HepG2 (cell line): ENCODE data around the gene EMP2.

Experiments
- EZH2 ChIP-seq: conservative IDR thresholded peaks from 2 replicates; pipeline ENCODE4 v1.6.1; 2012; ENCODE audit warnings: mild to moderate bottlenecking, low read depth, low read length, moderate library complexity
- HMGXB3 ChIP-seq: sonication (generic); formaldehyde crosslinking; IDR thresholded peaks from 2 replicates; pipeline ENCODE4 v1.4.0; 2020; ENCODE audit warnings: missing genetic modification reagents, borderline replicate concordance
- KLF13 ChIP-seq: sonication (generic); formaldehyde crosslinking; IDR thresholded peaks from 2 replicates; pipeline ENCODE4 v1.4.0; 2020; ENCODE audit warnings: mild to moderate bottlenecking, missing genetic modification reagents
- NFIC ChIP-seq: IDR thresholded peaks from 2 replicates; pipeline ENCODE4 v1.6.1; 2012; ENCODE audit warnings: mild to moderate bottlenecking, low read length, inconsistent platforms
- POLR2A ChIP-seq, 2 experiments: IDR thresholded peaks; 2 replicates each; pipeline ENCODE4 v1.6.1; 2011; ENCODE audit warnings: low read depth in 2 of 2, low read length in 2 of 2, mild to moderate bottlenecking in 1 of 2, moderate library complexity in 1 of 2; ENCODE audit not compliant: insufficient read depth in 1 of 2
- RFX5 ChIP-seq: IDR thresholded peaks from 2 replicates; pipeline ENCODE4 v1.6.1; 2011; ENCODE audit warnings: low read depth, low read length, improper control_type of control experiment
- SP1 ChIP-seq, 2 experiments: fragments of 450-650 bp in 1 of 2; sonication (generic) in 1 of 2; formaldehyde crosslinking in 1 of 2; IDR thresholded peaks; 2 replicates each; pipeline versions ENCODE4 v1.4.0 to v1.6.1; 2016 to 2020; ENCODE audit warnings: missing genetic modification reagents in 1 of 2
- ZNF232 ChIP-seq: sonication (generic); formaldehyde crosslinking; IDR thresholded peaks from 2 replicates; pipeline ENCODE4 v1.4.0; 2020; ENCODE audit warnings: missing genetic modification reagents, borderline replicate concordance
- ZSCAN29 ChIP-seq: sonication (generic); formaldehyde crosslinking; conservative IDR thresholded peaks from 2 replicates; pipeline ENCODE4 v1.4.0; 2020; ENCODE audit warnings: mild to moderate bottlenecking, missing genetic modification reagents
- TF ChIP-seq, protein P1 (sequence below): conservative IDR thresholded peaks from 2 replicates; pipeline ENCODE4 v1.6.1; 2018; ENCODE audit warnings: missing genetic modification reagents
- TF ChIP-seq, protein P2 (sequence below): sonication (generic); formaldehyde crosslinking; IDR thresholded peaks from 2 replicates; pipeline ENCODE4 v1.5.0; 2020; ENCODE audit warnings: mild to moderate bottlenecking, missing genetic modification reagents, moderate library complexity

GRCh38 chr16:10598157-10598556 is 17.8 kb upstream of the EMP2 start:
- TF ChIP-seq, protein P1, sequence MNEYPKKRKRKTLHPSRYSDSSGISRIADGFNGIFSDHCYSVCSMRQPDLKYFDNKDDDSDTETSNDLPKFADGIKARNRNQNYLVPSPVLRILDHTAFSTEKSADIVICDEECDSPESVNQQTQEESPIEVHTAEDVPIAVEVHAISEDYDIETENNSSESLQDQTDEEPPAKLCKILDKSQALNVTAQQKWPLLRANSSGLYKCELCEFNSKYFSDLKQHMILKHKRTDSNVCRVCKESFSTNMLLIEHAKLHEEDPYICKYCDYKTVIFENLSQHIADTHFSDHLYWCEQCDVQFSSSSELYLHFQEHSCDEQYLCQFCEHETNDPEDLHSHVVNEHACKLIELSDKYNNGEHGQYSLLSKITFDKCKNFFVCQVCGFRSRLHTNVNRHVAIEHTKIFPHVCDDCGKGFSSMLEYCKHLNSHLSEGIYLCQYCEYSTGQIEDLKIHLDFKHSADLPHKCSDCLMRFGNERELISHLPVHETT, result no peak
- TF ChIP-seq ZSCAN29, result no peak
- TF ChIP-seq HMGXB3 (CRISPR knock-in tag), result no peak
- TF ChIP-seq, protein P2, sequence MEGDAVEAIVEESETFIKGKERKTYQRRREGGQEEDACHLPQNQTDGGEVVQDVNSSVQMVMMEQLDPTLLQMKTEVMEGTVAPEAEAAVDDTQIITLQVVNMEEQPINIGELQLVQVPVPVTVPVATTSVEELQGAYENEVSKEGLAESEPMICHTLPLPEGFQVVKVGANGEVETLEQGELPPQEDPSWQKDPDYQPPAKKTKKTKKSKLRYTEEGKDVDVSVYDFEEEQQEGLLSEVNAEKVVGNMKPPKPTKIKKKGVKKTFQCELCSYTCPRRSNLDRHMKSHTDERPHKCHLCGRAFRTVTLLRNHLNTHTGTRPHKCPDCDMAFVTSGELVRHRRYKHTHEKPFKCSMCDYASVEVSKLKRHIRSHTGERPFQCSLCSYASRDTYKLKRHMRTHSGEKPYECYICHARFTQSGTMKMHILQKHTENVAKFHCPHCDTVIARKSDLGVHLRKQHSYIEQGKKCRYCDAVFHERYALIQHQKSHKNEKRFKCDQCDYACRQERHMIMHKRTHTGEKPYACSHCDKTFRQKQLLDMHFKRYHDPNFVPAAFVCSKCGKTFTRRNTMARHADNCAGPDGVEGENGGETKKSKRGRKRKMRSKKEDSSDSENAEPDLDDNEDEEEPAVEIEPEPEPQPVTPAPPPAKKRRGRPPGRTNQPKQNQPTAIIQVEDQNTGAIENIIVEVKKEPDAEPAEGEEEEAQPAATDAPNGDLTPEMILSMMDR (CRISPR knock-in tag), result no peak
- no peak for TF ChIP-seq NFIC
- TF ChIP-seq ZNF232, result no peak
- no peak for TF ChIP-seq RFX5
- no peak for TF ChIP-seq SP1 (IDR thresholded peaks at IDR 0.05)
- no peak for TF ChIP-seq SP1 (CRISPR knock-in tag; IDR thresholded peaks at IDR 0.05)
- TF ChIP-seq KLF13 (CRISPR knock-in tag), result no peak
- TF ChIP-seq POLR2A (IDR thresholded peaks at IDR 0.05; ENCODE audit: insufficient read depth in 1 of 2, low read depth in 2 of 2, low read length in 2 of 2), result no peak
- TF ChIP-seq EZH2, result no peak
